Heart left ventricle (tissue), 13 donors: ENCODE results near the gene SHISA2.

Experiments used
- POLR2A ChIP-seq, 2 donors: fragments of 450-650 bp; IDR thresholded peaks; one replicate each; pipeline ENCODE4 v1.6.1; 2017; ENCODE audit warnings: antibody characterized with exemption in 2 of 2, mild to moderate bottlenecking in 2 of 2, moderate library complexity in 2 of 2
- TF ChIP-seq, protein P1 (sequence below), 12 donors: fragments of 200-600 bp; sonication (generic) in 4 of 12; IDR thresholded peaks; one replicate each; pipeline versions ENCODE4 v1.5.0 to v1.8.0; 2018 to 2022; ENCODE audit warnings: antibody characterized with exemption in 12 of 12, mild to moderate bottlenecking in 5 of 12
- donor health status: ischemic (EF 13 %, LVEDD 7.1; RV severe dilation, severe dysfunction).
- donor health status: DM: no; HTN: yes; CAD: no.
- donor health status: DM: no; HTN: no; CAD: no.
- donor health status: ischemic (EF 25% LVEDD 6.9; RV normal size, moderate dysfunction).
- donor health status: ischemic (EF 25% LVEDD 5.7; RV mildly dilated, moderate dysfunction).
- donor health status: ischemic (EF 35%, LVEDD 5.7; RV mildly dilated, moderate dysfunction).
- donor health status: nonischemic (EF 11% LVEDD 7.7; RV severe dilation, severe dysfunction).
- donor health status: DM: yes; HTN: yes; CAD: no.
- donor health status: PGD.
- donor health status: ischemic (EF 29% LVEDD 5.4; RV normal size, mild dysfunction).
- donor health status: nonischemic (EF 23%, LVEDD 6.1; RV moderate dilation, normal function).

DNA sequence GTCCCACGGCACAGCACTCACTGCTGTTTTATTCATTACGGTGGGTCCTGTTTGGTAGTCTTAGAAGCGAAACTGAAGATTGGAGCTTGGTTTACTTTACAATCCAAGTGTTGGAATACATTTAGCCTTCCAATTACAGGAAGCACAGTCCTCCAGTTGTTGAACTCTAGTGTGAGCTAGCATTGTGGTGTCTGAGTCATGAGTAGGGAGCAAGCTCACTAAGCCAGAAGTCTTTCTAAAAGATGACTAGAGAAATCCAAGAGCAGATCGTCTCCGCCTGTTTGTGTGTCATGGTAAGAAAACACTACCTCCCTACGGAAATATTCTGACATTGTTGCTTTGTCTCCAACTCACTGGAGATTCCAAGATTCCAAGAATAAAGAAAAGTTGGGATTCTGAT, 10.1 kb upstream of the SHISA2 start:
- TF ChIP-seq, protein P1, sequence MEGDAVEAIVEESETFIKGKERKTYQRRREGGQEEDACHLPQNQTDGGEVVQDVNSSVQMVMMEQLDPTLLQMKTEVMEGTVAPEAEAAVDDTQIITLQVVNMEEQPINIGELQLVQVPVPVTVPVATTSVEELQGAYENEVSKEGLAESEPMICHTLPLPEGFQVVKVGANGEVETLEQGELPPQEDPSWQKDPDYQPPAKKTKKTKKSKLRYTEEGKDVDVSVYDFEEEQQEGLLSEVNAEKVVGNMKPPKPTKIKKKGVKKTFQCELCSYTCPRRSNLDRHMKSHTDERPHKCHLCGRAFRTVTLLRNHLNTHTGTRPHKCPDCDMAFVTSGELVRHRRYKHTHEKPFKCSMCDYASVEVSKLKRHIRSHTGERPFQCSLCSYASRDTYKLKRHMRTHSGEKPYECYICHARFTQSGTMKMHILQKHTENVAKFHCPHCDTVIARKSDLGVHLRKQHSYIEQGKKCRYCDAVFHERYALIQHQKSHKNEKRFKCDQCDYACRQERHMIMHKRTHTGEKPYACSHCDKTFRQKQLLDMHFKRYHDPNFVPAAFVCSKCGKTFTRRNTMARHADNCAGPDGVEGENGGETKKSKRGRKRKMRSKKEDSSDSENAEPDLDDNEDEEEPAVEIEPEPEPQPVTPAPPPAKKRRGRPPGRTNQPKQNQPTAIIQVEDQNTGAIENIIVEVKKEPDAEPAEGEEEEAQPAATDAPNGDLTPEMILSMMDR (IDR thresholded peaks at IDR 0.05): no peak
- no peak for TF ChIP-seq POLR2A (IDR thresholded peaks at IDR 0.05)
